LNCAP (cell line): Measurements from ENCODE around the gene CTDP1.

Experiments
- CTCF ChIP-seq: fragments of 450-650 bp; IDR thresholded peaks from 2 replicates; pipeline ENCODE4 v1.5.1; 2017; ENCODE audit warnings: mild to moderate bottlenecking

CTDP1 gene

GRCh38 chr18:79641722-79642497 is 37.7 kb upstream of the CTDP1 start:
- no peak for TF ChIP-seq CTCF

- TF ChIP-seq CTCF: no peak
Measured at GRCh38 chr18:79642626-79643025, 37.0 kb upstream of the CTDP1 start.

- no peak for TF ChIP-seq CTCF
Measured at GRCh38 chr18:79643054-79643984, 36.3 kb upstream of the CTDP1 start.

- peak; percentile 96 for TF ChIP-seq CTCF
Measured at GRCh38 chr18:79644006-79644665, 35.5 kb upstream of the CTDP1 start.

GRCh38 chr18:79644666-79645057 is 34.9 kb upstream of the CTDP1 start:
- TF ChIP-seq CTCF: no peak

- TF ChIP-seq CTCF: no peak
Measured at GRCh38 chr18:79645291-79645983, 34.2 kb upstream of the CTDP1 start.

GRCh38 chr18:79647307-79647706 is 32.3 kb upstream of the CTDP1 start:
- no peak for TF ChIP-seq CTCF
